Endothelial cell of umbilical vein (primary cell): ENCODE data around the gene CSE1L. TPM values are rescaled to one million over a fixed set of nuclear protein-coding genes. Genes with fewer than 3 reads are reported as not detected.

Experiments
- BruUV-seq: library from RNA; stranded (reverse); fragments of 400-500 nt; replicated peaks from 2 replicates; lab custom pipeline; 2021; lab: Mats Ljungman, UMichigan
- CTCF ChIA-PET: fragments of 300-600, 350-600 bp; sonication (Branson Sonifier 250); formaldehyde crosslinking; loops from one replicate; lab custom pipeline; 2021; ENCODE audit warnings: antibody characterized with exemption, inconsistent platforms; lab: Charles Lee
- POLR2A ChIA-PET: fragments of 300-600, 350-600 bp; sonication (Branson Sonifier 250); formaldehyde crosslinking; loops from one replicate; lab custom pipeline; 2021; ENCODE audit warnings: antibody characterized with exemption, inconsistent platforms; lab: Charles Lee
- DNase-seq: peaks from one replicate; pipeline ENCODE4 v3.0.0-alpha.2; 2011; ENCODE audit warnings: low read depth, low spot score
- FAIRE-seq: peaks from 2 replicates; lab custom pipeline; 2011; peaks lifted over from hg19 to GRCh38; lab: Jason Lieb, UNC
- H2AFZ ChIP-seq: 2 replicates; pipeline ENCODE4 v1.6.0; 2012; ENCODE audit warnings: low read depth, low read length, control low read depth, inconsistent platforms
- H3K27ac ChIP-seq: 2 replicates; pipeline ENCODE4 v1.5.1; 2011; ENCODE audit warnings: low read depth, mild to moderate bottlenecking, control low read depth, low read length, moderate library complexity; ENCODE audit not compliant: insufficient read depth
- H3K27me3 ChIP-seq, 2 experiments: 2 replicates each; pipeline versions ENCODE4 v1.6.0 to v1.6.1; 2011; ENCODE audit warnings: low read length in 2 of 2, mixed read lengths in 1 of 2; ENCODE audit not compliant: control insufficient read depth in 2 of 2, insufficient read depth in 2 of 2
- H3K36me3 ChIP-seq, 2 experiments: 2 replicates in 1 of 2; 3 replicates in 1 of 2; pipeline ENCODE4 v1.5.1; 2011; ENCODE audit warnings: low read length in 2 of 2, mild to moderate bottlenecking in 1 of 2, moderate library complexity in 1 of 2; ENCODE audit not compliant: control insufficient read depth in 2 of 2, insufficient read depth in 2 of 2; ENCODE audit errors: extremely low read depth in 1 of 2
- H3K4me1 ChIP-seq: 3 replicates; pipeline ENCODE4 v1.5.1; 2011; ENCODE audit warnings: mild to moderate bottlenecking, low read length; ENCODE audit not compliant: control insufficient read depth, insufficient read depth; ENCODE audit errors: extremely low read depth
- H3K4me2 ChIP-seq: 2 replicates; pipeline ENCODE4 v1.6.1; 2011; ENCODE audit warnings: low read length, control low read depth, mixed read lengths; ENCODE audit not compliant: insufficient read depth
- H3K4me3 ChIP-seq, 3 experiments: fragments of 200-600 bp in 1 of 3; sonication (generic), shearing (Covaris generic) in 1 of 3; replicated peaks in 1 of 3; 2 replicates each; pipeline ENCODE4 v1.5.1; 2011 to 2016; ENCODE audit warnings: control low read depth in 3 of 3, low read length in 3 of 3, mild to moderate bottlenecking in 2 of 3, inconsistent platforms in 1 of 3, low read depth in 1 of 3, moderate library complexity in 1 of 3; ENCODE audit not compliant: insufficient read depth in 1 of 3
- H3K79me2 ChIP-seq: 2 replicates; pipeline ENCODE4 v1.6.0; 2012; ENCODE audit warnings: low read length, inconsistent platforms; ENCODE audit not compliant: control insufficient read depth, insufficient read depth
- H3K9ac ChIP-seq: replicated peaks from 2 replicates; pipeline ENCODE3; 2011; ENCODE audit warnings: low read length, control low read depth; ENCODE audit not compliant: insufficient read depth; ENCODE audit errors: extremely low read depth
- H3K9me1 ChIP-seq: replicated peaks from 3 replicates; pipeline ENCODE4 v1.6.0; 2011; ENCODE audit warnings: mild to moderate bottlenecking, low read length; ENCODE audit not compliant: control insufficient read depth, insufficient read depth; ENCODE audit errors: extremely low read depth
- H3K9me3 ChIP-seq: replicated peaks from 2 replicates; pipeline ENCODE4 v1.5.1; 2012; ENCODE audit warnings: low read length, inconsistent platforms; ENCODE audit not compliant: control insufficient read depth, insufficient read depth
- H4K20me1 ChIP-seq: replicated peaks from 2 replicates; pipeline ENCODE3; 2011; ENCODE audit warnings: mild to moderate bottlenecking, low read length; ENCODE audit not compliant: control insufficient read depth, insufficient read depth; ENCODE audit errors: extremely low read depth
- CTCF ChIP-seq, 2 donors: IDR thresholded peaks; 1 replicate in 1 of 2; 2 replicates in 1 of 2; pipeline ENCODE4 v1.5.1; 2011; ENCODE audit warnings: low read length in 2 of 2, mild to moderate bottlenecking in 2 of 2, moderate library complexity in 2 of 2, control low read depth in 1 of 2, inconsistent platforms in 1 of 2, low read depth in 1 of 2; ENCODE audit not compliant: insufficient read depth in 1 of 2; ENCODE audit errors: extremely low read depth in 1 of 2
- EZH2 ChIP-seq: IDR thresholded peaks from 2 replicates; pipeline ENCODE4 v1.6.1; 2012; ENCODE audit warnings: borderline replicate concordance, low read depth, mild to moderate bottlenecking, moderate library complexity, low read length, inconsistent platforms; ENCODE audit not compliant: severe bottlenecking
- FOS ChIP-seq: IDR thresholded peaks from 2 replicates; pipeline ENCODE4 v1.6.1; 2011; ENCODE audit warnings: mild to moderate bottlenecking, low read length, moderate library complexity, borderline replicate concordance; ENCODE audit not compliant: insufficient read depth
- GATA2 ChIP-seq: IDR thresholded peaks from 2 replicates; pipeline ENCODE4 v1.7.0; 2011; ENCODE audit warnings: low read depth, mild to moderate bottlenecking, moderate library complexity, mixed read lengths, low read length; ENCODE audit not compliant: insufficient read length, insufficient read depth
- JUN ChIP-seq: IDR thresholded peaks from 2 replicates; pipeline ENCODE4 v1.6.1; 2011; ENCODE audit warnings: borderline replicate concordance, low read depth; ENCODE audit not compliant: insufficient read length, insufficient read depth
- MAX ChIP-seq: IDR thresholded peaks from 2 replicates; pipeline ENCODE4 v1.6.1; 2011; ENCODE audit not compliant: insufficient read depth, insufficient read length
- MYC ChIP-seq: IDR thresholded peaks from one replicate; pipeline ENCODE4 v1.6.1; 2011; ENCODE audit warnings: mild to moderate bottlenecking, low read depth, low read length
- POLR2A ChIP-seq: IDR thresholded peaks from 2 replicates; pipeline ENCODE4 v1.6.1; 2012; ENCODE audit warnings: low read depth, mild to moderate bottlenecking, control low read depth, low read length
- POLR2AphosphoS5 ChIP-seq: IDR thresholded peaks from 2 replicates; pipeline ENCODE4 v1.6.1; 2012; ENCODE audit warnings: low read depth, mild to moderate bottlenecking, control low read depth, low read length, moderate library complexity; ENCODE audit not compliant: insufficient read depth
- dilution Hi-C: fragments of 300-500 bp; cut with MboI; formaldehyde crosslinking; loops from one replicate; pipeline ENCODE4 v1.15.0; 2019; ENCODE audit warnings: low sequenced_read_pairs; ENCODE audit not compliant: extremely low pct_ligation_motif_present
- intact Hi-C: fragments of 100-400 bp; cut with micrococcal nuclease; formaldehyde crosslinking; loops from one replicate; pipeline ENCODE4 v1.10.0; 2022
- polyA plus RNA-seq, 4 experiments: library from polyadenylated mRNA; depleted of rRNA in 3 of 4; stranded (reverse) in 3 of 4; unstranded in 1 of 4; fragments of >200 nt; gene quantifications; 2 replicates each; pipeline versions ENCODE4 v1.2.1 to v1.2.3, GENCODE V29; 2011 to 2012; ENCODE audit warnings: missing spikeins in 1 of 4
- total RNA-seq: library from RNA; stranded (reverse); gene quantifications from 2 replicates; pipeline ENCODE4 v1.2.3, GENCODE V29; 2021

CSE1L gene
- total and polyA plus RNA-seq, 2 donors (not counting 3 experiments of a cell fraction or from before 2014, with no cell fraction given) = 35.1 to 118 TPM

- no peak for TF ChIP-seq EZH2
- no peak for TF ChIP-seq POLR2A
- Histone ChIP-seq H3K4me1 (no peaks in the 10 kb centered on the region), H3K79me2 (no peaks in the 10 kb centered on the region), H2AFZ (no peak overlapping the region), H3K27ac (no peak overlapping the region), H3K9me1 (no peaks in the 10 kb centered on the region), H3K4me3 (no peak overlapping the region), H3K36me3 (peaks cover 10 to 18% of the 10 kb centered on the region in 2 experiments), H3K27me3 (no peaks in the 10 kb centered on the region), H3K9me3 (no peaks in the 10 kb centered on the region), H4K20me1 (no peaks in the 10 kb centered on the region), H3K4me2 (no peak overlapping the region), H3K9ac (no peak overlapping the region)
- FAIRE-seq (no peak), DNase-seq (no peak)
- intact Hi-C loops = no loop called here
- dilution Hi-C loops = no loop called here
- ChIA-PET POLR2A (no interaction called here), CTCF (no interaction called here)
- BruUV-seq = no TSS peak
Observed at GRCh38 chr20:49030954-49031619, 15.0 kb upstream of the CSE1L start.

GRCh38 chr20:49032455-49032854 lies 13.7 kb upstream of the CSE1L start:
- DNase-seq (no peak), FAIRE-seq (no peak)
- H3K4me1 ChIP-seq = no peaks in the 10 kb centered on the region
- no peak for TF ChIP-seq POLR2AphosphoS5
- TF ChIP-seq MAX = no peak
- TF ChIP-seq FOS = no peak
- TF ChIP-seq GATA2 = no peak
- TF ChIP-seq JUN = no peak
- TF ChIP-seq EZH2 = no peak
- no peak for TF ChIP-seq MYC
- TF ChIP-seq POLR2A = no peak
- no peak for TF ChIP-seq CTCF (IDR thresholded peaks at IDR 0.05; ENCODE audit: extremely low read depth in 1 of 2, insufficient read depth in 1 of 2, low read depth in 1 of 2, low read length in 2 of 2)
- no peak overlapping the region for H2AFZ ChIP-seq
- ChIA-PET POLR2A (no interaction called here), CTCF (no interaction called here)
- no peaks in the 10 kb centered on the region for H4K20me1 ChIP-seq
- H3K4me2 ChIP-seq = no peak overlapping the region
- dilution Hi-C loops = no loop called here
- intact Hi-C loops = no loop called here
- H3K27ac ChIP-seq = no peak overlapping the region
- H3K27me3 ChIP-seq = no peaks in the 10 kb centered on the region
- H3K36me3 ChIP-seq = peaks cover 12 to 18% of the 10 kb centered on the region in 2 experiments
- BruUV-seq = no TSS peak
- H3K9me1 ChIP-seq = no peaks in the 10 kb centered on the region
- no peak overlapping the region for H3K9ac ChIP-seq
- H3K4me3 ChIP-seq = no peak overlapping the region
- H3K79me2 ChIP-seq = no peaks in the 10 kb centered on the region
- no peaks in the 10 kb centered on the region for H3K9me3 ChIP-seq
